ENCODE data around the gene MICALL1. TPM values are rescaled to one million over a fixed set of nuclear protein-coding genes. Genes with fewer than 3 reads are reported as not detected.
A peak's percentile ranks its signal among the peaks of the same experiment; 100 is the strongest.

The MICALL1 gene
- total RNA-seq, 1 donor from 2014 or later, result 115 TPM

GRCh38 chr22:37932821-37933578 is 26.9 kb downstream of the MICALL1 start:
- no peaks in the 10 kb centered on the region for H3K27me3 ChIP-seq (ENCODE audit: control insufficient read depth, insufficient read depth, low read length)
- TF ChIP-seq CTCF (IDR thresholded peaks at IDR 0.05; ENCODE audit: insufficient read depth, low read length, poor library complexity, severe bottlenecking), result no peak
- H3K36me3 ChIP-seq (ENCODE audit: control insufficient read depth, insufficient read depth, low read length), result peaks cover 5% of the 10 kb centered on the region
- H3K4me3 ChIP-seq (ENCODE audit: low read depth, low read length), result no peak overlapping the region
- no peak for DNase-seq (ENCODE audit: low read depth)

GRCh38 chr22:37933711-37934376 is 27.7 kb downstream of the MICALL1 start:
- peak; percentile 99 for TF ChIP-seq CTCF (IDR thresholded peaks at IDR 0.05; ENCODE audit: insufficient read depth, low read length, poor library complexity, severe bottlenecking)
- peaks cover 5% of the 10 kb centered on the region for H3K36me3 ChIP-seq (ENCODE audit: control insufficient read depth, insufficient read depth, low read length)
- peak; percentile 56 for DNase-seq (ENCODE audit: low read depth)
- H3K4me3 ChIP-seq (ENCODE audit: low read depth, low read length), result no peak overlapping the region
- no peaks in the 10 kb centered on the region for H3K27me3 ChIP-seq (ENCODE audit: control insufficient read depth, insufficient read depth, low read length)

GRCh38 chr22:37940698-37941376 is 34.7 kb downstream of the MICALL1 start:
- H3K36me3 ChIP-seq (ENCODE audit: control insufficient read depth, insufficient read depth, low read length), result peaks cover 5% of the 10 kb centered on the region
- H3K4me3 ChIP-seq (ENCODE audit: low read depth, low read length), result no peak overlapping the region
- H3K27me3 ChIP-seq (ENCODE audit: control insufficient read depth, insufficient read depth, low read length), result no peaks in the 10 kb centered on the region
- no peak for DNase-seq (ENCODE audit: low read depth)
- TF ChIP-seq CTCF (IDR thresholded peaks at IDR 0.05; ENCODE audit: insufficient read depth, low read length, poor library complexity, severe bottlenecking), result no peak

GRCh38 chr22:37942133-37942532 is 36.0 kb downstream of the MICALL1 start:
- DNase-seq (ENCODE audit: low read depth), result no peak
- no peak for TF ChIP-seq CTCF (IDR thresholded peaks at IDR 0.05; ENCODE audit: insufficient read depth, low read length, poor library complexity, severe bottlenecking)
- Histone ChIP-seq H3K27me3 (ENCODE audit: control insufficient read depth, insufficient read depth, low read length) (no peaks in the 10 kb centered on the region), H3K4me3 (ENCODE audit: low read depth, low read length) (no peak overlapping the region), H3K36me3 (ENCODE audit: control insufficient read depth, insufficient read depth, low read length) (peaks cover 5% of the 10 kb centered on the region)

- DNase-seq (ENCODE audit: low read depth), result no peak
- no peak for TF ChIP-seq CTCF (IDR thresholded peaks at IDR 0.05; ENCODE audit: insufficient read depth, low read length, poor library complexity, severe bottlenecking)
- no peaks in the 10 kb centered on the region for H3K27me3 ChIP-seq (ENCODE audit: control insufficient read depth, insufficient read depth, low read length)
- H3K36me3 ChIP-seq (ENCODE audit: control insufficient read depth, insufficient read depth, low read length), result peaks cover 3% of the 10 kb centered on the region
- H3K4me3 ChIP-seq (ENCODE audit: low read depth, low read length), result no peak overlapping the region
Observed at GRCh38 chr22:37943136-37943824, 37.2 kb downstream of the MICALL1 start.
